ENCODE results near the gene ME1.
"Not testable (repeated sequence)": the region's sequence is repeated elsewhere in the genome, so short reads cannot be mapped to it uniquely, and the experiment has no call there.

ME1 gene

DNA sequence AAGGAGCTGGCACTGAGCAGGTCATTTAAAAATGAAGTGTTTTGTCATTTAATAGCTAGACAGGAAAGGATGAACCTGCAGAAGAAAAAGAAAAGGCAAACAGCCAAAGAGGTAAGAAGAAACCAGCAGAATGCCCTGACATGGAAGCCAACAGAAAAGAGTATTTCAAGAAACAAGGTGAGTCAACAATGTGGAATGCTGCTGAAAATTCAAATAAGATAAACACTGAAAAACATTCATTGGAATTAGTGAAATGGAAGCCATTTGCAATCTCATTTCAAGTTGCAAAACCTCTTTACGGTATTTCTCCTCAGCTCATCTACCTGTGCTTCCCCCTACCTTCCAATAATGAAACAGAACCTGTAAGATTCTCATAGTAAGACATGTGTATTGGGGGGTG is 178.1 kb downstream of the ME1 start:
- DNase-seq = no peak

DNA sequence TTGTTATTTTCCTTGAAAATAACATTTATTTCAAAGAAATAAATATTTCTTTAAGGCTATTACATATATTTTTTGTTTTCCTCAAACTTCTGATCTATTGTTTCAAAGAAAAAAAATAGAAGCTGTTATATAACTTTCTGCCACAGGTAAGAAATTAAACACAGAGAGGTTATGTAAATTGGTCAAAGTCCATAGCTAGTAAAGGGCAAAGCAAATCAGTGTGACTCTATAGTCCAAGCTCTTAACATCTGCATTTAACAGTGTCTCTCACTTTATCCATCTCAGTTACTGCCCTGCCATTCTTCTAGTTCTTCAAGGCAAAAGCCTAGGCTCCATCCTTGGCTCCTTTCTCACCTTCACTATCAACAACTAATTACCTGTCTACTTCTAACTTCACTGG is 180.6 kb downstream of the ME1 start:
- no peak for DNase-seq

DNA sequence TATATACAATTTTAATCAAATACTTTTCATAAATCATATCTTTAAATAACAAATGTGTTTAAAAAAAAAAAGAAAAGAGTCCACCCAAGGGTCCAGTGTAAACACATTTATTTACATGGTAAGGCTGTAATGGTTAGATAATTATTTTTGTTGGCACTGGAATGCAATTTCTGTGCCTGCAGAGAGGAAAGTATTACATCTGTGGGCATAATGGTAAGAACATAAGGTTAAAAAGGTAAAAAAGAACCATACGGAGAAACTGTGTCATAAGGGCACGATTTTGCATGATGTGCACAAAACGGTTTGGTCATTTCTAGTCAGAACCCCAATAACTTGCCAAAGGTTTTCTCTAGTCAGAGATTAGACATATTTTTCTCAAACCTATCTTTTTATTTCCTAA is 183.4 kb downstream of the ME1 start:
- DNase-seq = no peak

DNA sequence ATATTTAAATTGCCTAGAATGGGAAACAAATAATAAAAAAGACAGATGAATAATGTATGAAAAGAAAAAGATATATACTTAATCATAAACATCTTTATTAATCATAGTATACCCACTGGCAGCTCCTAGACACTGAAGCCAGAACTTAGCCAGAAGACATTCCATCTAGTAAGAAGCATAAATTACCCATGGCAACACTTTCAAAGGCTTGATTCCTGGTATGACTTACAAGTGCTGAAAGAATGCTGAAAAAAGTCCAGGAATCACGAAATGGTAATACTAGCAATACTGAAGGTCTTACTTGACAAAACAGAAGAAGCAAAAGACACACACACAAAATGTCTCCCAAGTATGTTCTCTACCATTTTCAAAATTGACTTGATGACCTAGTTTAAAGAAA is 199.7 kb downstream of the ME1 start:
- no peak for DNase-seq

DNA sequence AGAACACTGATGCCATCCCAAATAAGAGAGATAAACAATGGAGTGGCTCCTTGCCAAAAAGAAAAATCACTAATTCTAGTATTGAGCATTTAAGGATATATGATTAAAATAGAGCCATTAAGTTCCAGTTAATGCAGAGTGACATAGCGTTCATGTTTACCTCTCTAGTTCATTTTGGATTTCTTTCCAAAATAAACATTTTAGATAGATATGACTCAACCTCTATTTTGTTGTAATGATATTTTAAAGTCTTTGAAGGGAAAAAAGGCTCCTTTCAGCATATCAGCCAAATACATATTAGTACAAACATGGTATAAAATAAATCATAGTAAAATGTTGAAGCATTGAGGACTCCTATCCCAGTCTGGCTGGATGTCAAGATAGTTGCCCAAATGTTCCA is 204.3 kb downstream of the ME1 start:
- no peak for DNase-seq

DNA sequence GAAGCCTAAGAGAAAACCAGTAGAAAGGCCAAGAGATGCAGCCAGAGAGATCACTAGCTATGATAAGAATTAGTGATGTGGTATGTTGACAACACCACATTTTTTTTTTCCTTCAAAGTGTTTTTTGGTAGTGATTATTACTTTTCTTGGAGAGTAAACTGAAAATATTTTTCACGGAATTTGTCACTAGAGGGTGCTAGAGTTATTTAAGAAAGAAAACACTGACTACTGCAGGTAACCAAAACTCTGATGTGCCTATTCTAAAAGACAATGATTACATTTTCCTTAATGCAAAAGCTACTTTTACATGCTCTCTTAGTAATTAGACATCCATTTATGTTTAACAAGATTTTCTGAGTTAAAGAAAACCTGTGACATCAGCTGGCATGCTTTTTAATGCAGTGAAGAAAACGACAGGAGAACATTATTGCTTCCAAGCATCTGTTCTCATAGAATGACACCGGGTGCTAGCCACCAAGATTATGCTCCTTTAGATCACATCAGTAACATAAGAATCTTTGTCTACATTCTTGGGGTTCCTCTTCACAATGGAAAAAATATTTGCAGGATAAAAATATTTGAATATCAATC is 208.9 kb downstream of the ME1 start:
- no peak for DNase-seq

DNA sequence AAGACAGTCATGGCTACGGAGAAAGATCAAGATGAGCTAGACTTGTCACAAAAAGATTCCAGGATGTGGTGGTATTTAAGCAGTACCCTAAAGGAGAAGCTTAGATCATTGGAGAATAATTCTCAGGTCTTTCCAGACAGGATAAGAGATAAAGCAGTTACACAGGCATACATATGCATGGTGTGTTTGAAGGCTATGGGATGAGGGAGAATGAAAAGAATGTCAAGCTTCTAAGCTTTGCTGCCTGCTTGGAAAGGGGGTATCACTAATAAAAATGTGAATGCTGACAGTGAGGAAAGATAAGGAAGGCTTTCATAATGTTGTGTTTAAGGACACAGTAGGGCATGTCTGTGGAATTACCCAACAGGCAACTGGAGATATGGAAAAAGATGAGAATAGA is 209.6 kb downstream of the ME1 start:
- DNase-seq = no peak

DNA sequence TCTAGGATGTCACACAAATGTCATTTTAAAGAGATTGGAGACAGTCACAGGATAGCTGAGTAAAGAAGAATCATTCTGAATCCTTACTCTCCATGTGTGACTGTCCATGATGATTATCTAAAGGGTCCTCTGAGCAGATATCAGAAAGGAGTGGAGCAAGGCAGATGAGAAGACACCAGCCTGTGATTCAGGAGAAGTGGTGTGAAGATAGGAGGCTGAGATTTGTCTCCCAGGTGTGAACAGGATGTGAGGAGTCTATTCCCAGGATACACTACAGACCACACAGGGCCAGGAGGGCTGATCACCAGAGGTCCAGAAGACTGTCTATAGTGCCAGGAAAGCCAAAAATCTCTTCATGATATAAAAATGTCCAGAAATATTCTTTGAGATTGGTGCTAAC is 210.7 kb downstream of the ME1 start:
- no peak for DNase-seq

DNA sequence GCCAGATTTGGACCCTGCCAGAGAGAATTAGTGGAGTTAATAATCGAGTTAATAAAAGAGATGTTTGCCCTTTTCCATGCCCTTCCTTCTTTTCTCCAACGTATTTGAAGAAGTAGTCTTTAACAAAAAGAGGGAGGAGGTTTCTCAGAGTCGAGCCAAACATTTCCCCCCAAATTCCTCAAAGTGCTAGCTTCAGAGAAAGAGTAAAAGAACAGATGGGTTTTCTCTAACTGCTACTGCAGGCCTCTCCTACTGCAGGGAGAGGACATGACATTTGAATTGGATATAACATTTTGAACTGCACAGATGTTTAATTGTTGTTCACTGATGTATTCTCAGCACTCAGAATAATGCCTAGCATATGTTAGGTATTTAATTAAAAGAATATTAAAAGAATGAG is 212.2 kb downstream of the ME1 start:
- no peak for DNase-seq

DNA sequence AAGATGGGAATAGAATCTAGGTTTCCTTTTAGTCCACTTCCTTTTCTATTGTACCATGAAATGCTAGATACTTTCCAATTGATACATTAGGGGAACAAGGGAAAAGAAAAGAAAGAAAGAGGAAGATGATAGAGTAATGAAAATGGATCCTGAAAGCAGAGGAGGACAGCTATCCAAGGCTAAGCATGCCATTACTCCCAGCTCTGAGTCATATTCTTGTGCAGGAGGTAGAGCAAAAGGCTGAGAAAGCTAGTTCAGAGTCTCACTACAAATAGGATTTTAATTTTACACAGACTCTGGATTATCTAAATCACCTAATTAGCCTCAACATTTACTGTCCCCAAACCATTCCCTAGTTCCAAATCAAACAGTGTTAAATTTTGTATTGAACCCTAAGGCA is 214.0 kb downstream of the ME1 start:
- DNase-seq = no peak

DNA sequence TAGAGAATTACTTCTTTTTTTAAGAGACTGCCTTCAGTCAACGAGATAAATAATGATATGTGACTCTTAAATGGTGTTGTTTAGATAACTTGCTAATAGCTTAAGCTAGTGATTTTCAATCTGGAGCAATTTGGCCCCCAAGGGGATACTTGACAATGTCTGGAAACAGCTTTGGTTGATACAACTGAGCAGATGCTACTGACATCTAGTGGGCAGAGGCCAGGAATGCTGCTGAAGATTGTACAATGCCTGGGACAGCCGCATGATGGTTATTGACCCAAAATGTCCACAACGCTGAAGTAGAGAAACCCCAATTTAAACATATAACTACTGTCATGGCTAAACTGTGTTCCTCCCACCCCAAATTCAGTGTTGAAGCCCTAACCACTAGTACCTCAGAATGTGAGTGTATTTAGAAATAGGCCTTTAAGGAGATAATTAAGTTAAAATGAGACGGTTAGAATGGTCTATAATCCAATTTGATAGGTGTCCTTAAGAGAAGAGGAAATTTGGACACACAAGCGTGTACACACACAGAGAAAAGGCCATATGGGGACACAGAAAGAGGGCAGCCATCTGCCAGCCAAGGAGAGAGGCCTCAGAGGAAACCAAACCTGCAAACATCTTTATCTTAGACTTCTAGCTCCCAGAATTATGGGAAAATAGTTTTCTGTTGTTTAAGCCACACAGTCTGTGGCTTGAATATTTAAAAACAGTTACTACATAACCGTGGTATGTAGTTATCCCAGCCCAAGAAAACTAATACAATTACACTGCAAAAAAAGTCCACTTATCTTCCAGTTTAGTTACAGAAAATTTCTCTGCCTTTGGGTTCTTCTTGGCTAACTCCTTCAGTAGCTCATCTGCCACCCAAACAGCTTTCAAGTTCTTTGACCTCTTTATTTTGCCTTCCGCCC is 215.5 kb downstream of the ME1 start:
- peak; percentile 51 for DNase-seq

DNA sequence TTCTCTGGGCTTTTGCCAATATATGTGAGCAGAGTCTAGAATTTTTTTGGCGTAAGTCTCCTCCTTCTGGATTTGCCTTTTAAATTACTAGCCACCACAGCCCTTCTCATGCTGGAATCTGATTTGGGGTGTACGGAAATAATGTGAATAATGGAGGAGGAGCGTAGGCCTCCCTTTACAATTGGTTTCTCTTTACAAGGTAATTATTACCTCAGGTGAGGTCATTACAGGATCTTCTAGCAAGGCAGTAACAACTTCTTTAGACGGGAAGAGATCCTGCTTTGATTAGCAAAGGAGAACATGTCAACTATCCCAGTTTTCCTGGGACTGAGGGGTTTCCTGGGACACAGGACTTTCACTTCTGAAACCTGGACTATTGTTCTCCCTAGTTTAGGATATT is 228.8 kb downstream of the ME1 start:
- no peak for DNase-seq

DNA sequence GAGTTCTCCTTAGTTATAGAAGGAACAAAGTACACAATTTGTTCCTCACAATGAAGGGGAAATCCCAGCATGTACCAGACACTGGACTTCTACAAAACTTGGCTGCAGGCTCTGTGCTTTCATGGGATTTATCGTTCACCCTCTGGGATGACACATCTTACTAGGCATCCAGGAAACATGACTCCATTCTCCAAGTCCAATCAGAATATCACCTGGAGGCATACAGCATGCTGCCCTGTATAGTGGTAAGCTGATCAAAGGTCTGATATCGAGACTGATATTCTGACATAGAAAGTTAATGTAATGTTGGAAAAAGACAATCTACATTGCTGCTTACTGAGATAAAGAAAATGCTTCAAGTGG is 231.0 kb downstream of the ME1 start:
- no peak for DNase-seq

DNA sequence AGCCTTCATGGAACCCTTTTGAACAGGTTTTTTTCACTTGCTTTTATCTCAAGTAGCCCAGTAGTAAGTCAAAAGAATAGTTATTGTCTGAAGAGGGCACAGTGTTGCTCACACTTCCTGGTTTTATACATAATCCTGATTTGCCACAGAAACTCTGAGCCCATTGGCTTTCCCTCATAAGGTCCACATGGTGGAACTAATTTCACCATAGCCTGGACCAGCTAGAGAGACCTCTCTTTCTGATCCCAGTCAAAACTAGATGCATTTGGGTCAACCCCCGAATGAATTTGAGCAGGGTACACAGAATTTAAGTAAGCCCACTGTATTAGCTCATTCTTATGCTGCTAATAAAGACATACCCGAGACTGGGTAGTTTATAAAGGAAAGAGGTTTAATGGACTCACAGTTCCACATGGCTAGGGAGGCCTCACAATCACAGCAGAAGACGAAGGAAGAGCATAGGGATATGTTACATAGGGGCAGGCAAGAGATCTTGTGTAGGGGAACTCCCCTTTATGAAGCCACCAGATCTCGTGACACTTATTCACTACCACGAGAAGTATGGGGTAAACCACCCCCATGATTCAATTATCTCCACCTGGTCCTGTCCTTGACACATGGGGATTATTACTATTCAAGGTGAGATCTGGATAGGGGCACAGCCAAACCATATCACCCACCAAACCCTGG is 231.5 kb downstream of the ME1 start:
- no peak for DNase-seq

DNA sequence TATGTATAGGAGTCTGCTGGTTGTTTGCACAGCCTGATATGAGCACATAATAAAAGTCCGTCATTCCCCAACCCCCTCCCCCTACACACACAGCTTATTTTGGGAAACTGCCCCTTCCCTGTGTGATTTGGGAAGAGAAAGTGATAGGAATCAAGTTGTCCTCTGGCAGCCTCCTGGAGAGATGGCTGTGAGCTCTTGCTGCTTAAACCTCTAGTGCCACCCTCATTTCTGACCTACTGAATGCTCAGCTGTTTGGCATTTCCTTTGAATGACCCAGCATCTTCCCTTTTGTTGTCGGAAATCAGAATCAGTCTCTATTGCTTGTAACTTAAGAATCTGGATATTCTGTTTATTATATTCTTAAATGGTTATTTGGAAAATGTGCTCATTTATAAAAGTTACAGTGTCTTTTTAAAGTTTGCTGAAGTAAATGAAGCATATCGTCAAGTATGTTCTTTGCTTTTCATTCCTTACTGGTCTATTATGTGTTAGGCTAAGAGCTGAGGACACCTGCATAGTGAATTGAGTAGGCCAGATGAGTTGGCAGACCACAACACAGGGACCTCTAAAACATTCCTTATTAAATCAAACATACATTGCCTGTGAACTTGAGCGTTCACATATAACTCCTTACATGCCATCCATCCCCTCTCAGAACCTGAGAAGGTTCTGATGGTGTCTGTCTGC is 232.2 kb downstream of the ME1 start:
- DNase-seq = no peak

DNA sequence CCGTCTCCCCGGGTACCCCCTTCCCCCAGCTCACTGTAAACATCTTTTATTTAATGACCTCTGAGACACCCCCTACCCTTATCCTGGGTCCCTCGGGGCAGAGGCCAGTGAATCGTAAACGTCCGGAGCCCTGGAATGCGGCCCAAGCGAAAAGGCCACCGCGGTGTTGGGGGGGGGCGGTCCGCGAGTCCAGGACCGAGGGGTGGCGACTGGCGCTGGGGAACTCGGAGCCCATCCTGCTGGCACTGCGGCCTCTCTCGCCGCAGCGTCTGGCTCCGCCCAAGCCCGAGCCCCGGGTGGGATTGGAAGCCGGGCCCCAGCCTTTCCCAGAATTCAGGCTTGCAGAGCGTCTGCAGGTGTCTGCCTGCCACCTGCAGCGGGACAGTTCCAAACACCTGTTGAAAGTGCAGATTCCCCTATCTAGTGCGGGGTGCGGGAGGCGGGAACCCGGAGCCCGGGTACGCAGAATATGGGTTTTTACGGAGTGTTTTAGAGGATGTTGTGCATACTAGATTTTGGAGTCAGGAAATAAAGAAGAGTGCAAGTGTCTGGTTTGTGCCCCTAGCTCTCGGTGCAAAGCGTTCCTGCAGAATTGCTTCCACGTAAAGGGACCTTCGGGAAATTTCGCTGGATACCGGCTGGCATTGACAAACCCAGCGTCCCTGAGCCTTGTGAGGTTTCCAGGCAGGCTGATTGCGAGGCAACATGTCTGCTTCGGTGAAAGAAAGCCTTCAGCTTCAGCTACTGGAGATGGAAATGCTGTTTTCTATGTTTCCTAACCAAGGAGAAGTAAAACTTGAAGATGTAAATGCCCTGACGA is 236.9 kb downstream of the ME1 start:
- DNase-seq = peak; percentile 68

DNA sequence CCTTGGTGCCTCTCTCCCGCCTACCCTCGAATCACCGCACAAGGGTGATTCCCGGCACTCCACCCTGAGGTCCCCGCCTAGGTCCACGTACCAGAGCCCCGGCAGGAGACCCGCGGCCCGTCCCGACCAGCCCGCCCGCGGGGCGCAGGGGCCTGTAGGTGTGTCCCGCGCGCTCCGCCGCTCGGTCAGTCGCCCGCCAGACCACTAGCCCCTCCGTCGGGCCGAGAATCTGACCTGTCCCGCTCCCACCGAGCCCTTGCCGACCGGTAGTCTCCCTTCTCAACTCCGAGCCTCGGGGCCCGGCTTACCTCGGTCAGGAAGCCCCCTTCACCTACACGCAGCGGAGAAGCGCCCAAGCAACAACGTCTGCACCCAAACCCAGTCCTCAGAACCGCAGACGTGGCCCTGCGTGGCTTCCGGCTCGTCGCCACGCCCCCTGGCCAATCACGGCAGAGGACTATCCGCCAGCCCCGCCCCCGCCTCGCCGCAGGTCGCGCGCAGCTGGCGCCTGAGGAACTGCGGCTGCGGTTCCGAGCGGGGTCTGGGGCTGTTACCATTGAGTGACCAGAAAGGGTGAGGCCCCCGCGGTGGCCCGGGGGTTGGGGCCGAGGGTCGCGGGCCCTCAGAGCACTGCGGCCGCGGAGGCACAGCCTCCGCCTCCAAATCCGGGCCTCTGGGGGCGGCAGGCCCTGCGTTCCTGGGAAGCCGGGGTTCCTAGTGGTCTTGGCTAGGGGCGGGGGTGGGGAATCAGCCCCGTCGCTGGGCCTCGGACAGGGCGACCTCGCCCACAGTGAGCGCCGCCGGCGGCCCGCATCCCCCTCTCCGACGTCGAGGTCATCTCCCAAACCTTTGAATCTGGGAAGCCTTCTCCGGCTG is 237.7 kb downstream of the ME1 start, which contains the start of the genes PGM3 and RWDD2A:
PGM3 (minus strand) TSS at position 395 of the 876 bp plus-strand sequence. CDS start 2,253 bp downstream, outside the sequence.
RWDD2A (plus strand) TSS at position 487 of the 876 bp plus-strand sequence. CDS start 1,095 bp downstream, outside the sequence.
- peak; percentile 93 for DNase-seq

DNA sequence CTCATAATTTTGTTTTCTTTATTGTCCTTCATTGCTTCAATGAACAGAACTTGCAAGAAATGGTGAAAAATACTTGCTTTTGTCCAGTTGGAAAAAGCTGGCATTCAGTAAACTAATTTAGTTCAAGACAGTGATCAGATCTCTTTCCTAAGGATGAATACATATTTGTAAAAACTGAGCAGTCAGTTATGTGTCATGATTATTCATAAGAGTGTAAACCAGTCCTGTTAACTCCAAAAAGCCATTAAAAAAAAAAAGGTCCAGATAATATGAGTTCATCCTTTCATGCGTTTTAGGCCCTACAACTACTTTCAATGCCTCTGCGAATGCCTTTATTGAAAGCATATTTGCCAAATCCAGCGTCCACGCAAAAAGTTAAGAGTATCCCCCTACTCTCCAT is 238.4 kb downstream of the ME1 start:
- no peak for DNase-seq

DNA sequence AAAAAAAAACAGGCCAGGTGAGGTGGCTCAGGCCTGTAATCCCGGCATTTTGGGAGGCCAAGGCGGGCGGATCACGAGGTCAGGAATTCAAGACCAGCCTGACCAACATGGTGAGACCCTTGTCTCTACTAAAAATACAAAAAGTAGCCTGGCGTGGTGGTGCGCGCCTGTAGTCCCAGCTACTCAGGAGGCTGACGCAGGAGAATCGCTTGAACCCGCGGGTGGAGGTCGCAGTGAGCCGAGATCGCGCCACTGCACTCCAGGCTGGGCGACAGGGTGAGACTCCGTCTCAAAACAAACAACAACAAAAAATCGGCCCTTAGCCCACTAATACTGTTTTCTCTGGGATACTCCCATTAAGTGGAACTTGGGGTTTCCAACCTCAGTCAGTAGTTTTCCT is 238.9 kb downstream of the ME1 start:
- DNase-seq = not testable (repeated sequence)

DNA sequence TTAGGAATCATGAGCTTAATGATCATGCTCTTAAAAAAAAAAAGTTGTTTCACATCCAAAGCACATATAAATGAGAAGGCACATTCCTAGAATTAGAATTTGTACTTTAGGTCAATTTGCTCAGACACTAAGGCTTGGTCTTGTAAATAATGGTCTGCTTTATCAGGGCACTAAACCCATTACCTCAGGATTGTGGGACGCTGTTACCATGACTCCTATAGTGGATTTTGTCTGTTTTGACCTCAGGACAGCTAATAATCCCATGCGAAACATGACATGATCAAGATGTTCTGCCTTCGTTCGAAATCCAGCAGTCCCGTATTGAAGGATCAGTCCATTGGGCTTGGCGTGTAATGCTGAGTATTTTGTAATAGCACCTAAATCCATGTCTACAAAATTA is 240.2 kb downstream of the ME1 start:
- no peak for DNase-seq

DNA sequence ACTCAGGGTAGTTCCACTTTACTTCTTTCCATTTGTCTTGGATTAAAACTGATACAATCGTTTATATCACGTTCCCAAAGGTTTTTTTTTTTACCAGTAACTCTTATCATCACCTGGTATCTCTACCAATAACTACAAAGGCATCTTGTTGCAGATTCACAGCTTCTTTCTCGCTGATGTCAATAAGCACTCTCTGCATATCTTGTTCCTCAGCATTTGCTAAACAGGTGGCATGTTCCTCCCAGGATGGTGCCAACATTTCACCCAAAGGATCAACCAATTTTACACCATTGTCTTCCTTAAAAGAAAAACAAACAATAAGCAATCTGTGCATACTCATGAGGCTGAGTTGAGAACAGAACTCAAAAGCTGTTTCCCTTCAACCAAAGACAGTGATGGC is 242.3 kb downstream of the ME1 start:
- no peak for DNase-seq
